Measurements from ENCODE around the gene NFIB.

The NFIB gene

GRCh38 chr9:14104496-14104895, 209.4 kb downstream of the NFIB start:
- no peak for DNase-seq (ENCODE audit: low spot score)

- DNase-seq (ENCODE audit: low spot score): no peak
Measured at GRCh38 chr9:14103115-14103514, 210.8 kb downstream of the NFIB start.

- DNase-seq (ENCODE audit: low spot score): no peak
Measured at GRCh38 chr9:14099737-14100136, 214.2 kb downstream of the NFIB start.

- DNase-seq (ENCODE audit: low spot score): no peak
Measured at GRCh38 chr9:14098486-14099180, 215.3 kb downstream of the NFIB start.

- no peak for DNase-seq (ENCODE audit: low spot score)
Measured at GRCh38 chr9:14097666-14098415, 216.1 kb downstream of the NFIB start.

GRCh38 chr9:14097215-14097614, 216.7 kb downstream of the NFIB start:
- DNase-seq (ENCODE audit: low spot score): no peak

GRCh38 chr9:14096258-14096922, 217.6 kb downstream of the NFIB start:
- no peak for DNase-seq (ENCODE audit: low spot score)

- no peak for DNase-seq (ENCODE audit: low spot score)
Measured at GRCh38 chr9:14095277-14095676, 218.7 kb downstream of the NFIB start.

GRCh38 chr9:14094491-14094890, 219.4 kb downstream of the NFIB start:
- DNase-seq (ENCODE audit: low spot score): no peak

- no peak for DNase-seq (ENCODE audit: low spot score)
Measured at GRCh38 chr9:14092344-14092743, 221.6 kb downstream of the NFIB start.

- no peak for DNase-seq (ENCODE audit: low spot score)
Measured at GRCh38 chr9:14089051-14089803, 224.7 kb downstream of the NFIB start.

- no peak for DNase-seq (ENCODE audit: low spot score)
Measured at GRCh38 chr9:14087576-14087975, 226.4 kb downstream of the NFIB start.

- no peak for DNase-seq (ENCODE audit: low spot score)
Measured at GRCh38 chr9:14086495-14086894, 227.4 kb downstream of the NFIB start.

- DNase-seq (ENCODE audit: low spot score): no peak
Measured at GRCh38 chr9:14085810-14086209, 228.1 kb downstream of the NFIB start.

GRCh38 chr9:14084867-14085266, 229.1 kb downstream of the NFIB start:
- no peak for DNase-seq (ENCODE audit: low spot score)

GRCh38 chr9:14083366-14083765, 230.6 kb downstream of the NFIB start:
- DNase-seq (ENCODE audit: low spot score): no peak

GRCh38 chr9:14082732-14083131, 231.2 kb downstream of the NFIB start:
- DNase-seq (ENCODE audit: low spot score): no peak

- DNase-seq (ENCODE audit: low spot score): no peak
Measured at GRCh38 chr9:14081745-14082144, 232.2 kb downstream of the NFIB start.

- DNase-seq (ENCODE audit: low spot score): no peak
Measured at GRCh38 chr9:14080959-14081542, 232.9 kb downstream of the NFIB start.

- no peak for DNase-seq (ENCODE audit: low spot score)
Measured at GRCh38 chr9:14079440-14079839, 234.5 kb downstream of the NFIB start.

- no peak for DNase-seq (ENCODE audit: low spot score)
Measured at GRCh38 chr9:14077672-14078071, 236.3 kb downstream of the NFIB start.

GRCh38 chr9:14075218-14075617, 238.7 kb downstream of the NFIB start:
- DNase-seq (ENCODE audit: low spot score): no peak

Data from CD4-positive, alpha-beta T cell treated with Interleukin-2 at 100 ng/mL for 4 hours (primary cell).